CMK (cell line): ENCODE data around the gene SLC6A11.

Experiments used
- DNase-seq: peaks from one replicate; pipeline ENCODE4 v3.0.0-alpha.2; 2010; ENCODE audit warnings: low read depth

The SLC6A11 gene

DNA sequence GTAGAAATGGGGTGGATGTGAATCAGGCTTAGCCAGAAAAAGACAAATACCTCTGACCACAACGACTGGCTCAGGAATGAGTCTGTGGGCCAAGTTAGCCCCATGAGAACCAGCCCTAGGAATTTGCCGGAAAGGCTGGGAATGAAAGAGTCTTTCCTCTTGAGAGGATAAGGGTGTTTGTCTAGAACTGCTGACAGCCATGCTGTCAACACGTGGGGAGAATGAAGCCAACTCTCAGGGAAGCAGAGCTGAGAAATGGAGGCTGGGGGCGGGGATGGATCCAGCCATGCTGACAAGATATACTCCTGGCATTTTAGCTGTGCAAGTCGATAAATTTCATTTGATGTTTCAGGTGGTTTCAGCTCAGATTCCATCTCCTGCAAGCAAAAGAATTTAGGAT, 165.9 kb downstream of the SLC6A11 start:
- DNase-seq = no peak

GRCh38 chr3:10982782-10983181, 166.8 kb downstream of the SLC6A11 start:
- no peak for DNase-seq

GRCh38 chr3:10983219-10983916, 167.3 kb downstream of the SLC6A11 start:
- no peak for DNase-seq

GRCh38 chr3:10984371-10984896, 168.4 kb downstream of the SLC6A11 start:
- DNase-seq = no peak

DNA sequence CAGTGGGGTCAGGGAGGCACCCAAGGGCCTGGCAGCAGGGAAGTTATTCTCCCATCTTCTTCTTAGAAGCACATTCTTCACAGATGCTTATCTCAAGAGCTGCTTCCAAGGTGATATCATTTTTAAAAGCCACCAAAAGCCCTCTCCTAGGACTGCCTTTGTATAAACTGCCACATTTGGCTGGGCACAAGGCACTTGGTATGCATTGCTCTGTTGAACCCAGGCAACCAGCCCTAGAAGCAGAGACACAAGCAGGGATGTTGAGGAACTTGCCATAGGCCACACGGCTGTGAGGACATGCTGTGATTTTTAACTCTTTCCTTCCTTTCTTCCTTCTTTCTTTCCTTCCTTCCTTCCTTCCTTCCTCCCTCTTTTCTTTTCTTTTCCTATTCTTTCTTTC, 169.2 kb downstream of the SLC6A11 start:
- no peak for DNase-seq

DNA sequence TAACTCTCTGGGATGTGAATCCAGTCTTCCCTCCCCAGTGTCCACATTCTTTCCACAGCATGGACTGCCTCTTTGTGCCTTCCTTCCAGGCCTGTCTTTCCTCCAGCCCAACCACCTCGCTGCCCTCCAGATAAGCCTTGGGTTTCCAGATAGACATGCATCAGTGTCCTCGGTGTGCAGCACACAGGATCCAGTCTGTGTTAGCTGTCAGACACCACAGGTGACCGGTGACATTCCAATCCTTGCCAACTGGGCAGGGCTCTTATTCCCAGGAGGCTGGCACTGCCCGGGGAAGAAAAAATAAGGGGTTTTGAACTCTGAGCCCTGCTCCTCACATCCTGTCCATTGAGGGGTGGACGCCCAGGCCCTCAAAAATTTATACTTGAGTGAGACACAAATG, 170.6 kb downstream of the SLC6A11 start:
- DNase-seq = no peak

DNA sequence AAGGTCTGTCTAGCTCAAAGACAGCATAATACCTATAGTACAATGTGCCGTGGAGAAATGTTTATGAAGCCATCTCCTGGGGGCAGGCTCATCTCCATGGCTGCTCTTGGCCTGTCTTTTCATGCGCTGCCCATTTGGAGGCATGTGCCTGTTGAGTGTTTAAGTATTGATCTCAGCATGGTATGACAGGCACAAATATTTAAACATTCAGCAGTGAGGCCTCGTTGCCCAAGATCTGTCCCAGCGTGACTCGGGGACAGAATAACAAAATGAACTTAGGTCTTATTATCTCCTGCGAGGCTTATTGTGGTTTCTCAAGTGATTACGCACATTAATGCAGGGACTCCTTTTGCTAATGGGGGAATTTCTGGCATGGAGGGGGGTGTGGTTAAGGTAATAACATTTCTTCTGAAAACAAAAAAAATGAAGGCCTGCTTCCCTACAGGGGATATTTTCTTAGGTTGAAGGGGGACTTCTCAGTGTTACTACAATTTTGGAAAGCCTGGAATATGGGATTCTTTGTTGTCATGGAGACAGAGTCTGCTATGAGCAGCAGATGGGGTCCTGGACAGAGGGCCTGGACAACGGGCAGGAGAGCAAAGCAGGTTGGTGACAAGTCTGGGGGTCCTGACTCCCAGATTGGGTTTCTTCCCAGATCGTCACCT, 172.1 kb downstream of the SLC6A11 start:
- no peak for DNase-seq

- DNase-seq = no peak
Measured at GRCh38 chr3:10988991-10989484, 173.0 kb downstream of the SLC6A11 start.
